Spleen (tissue), 11 donors: ENCODE data around the gene PRKG2. TPM values are rescaled to one million over a fixed set of nuclear protein-coding genes. Genes with fewer than 3 reads are reported as not detected.

ENCODE experiments used
- DNase-seq: peaks from one replicate; pipeline ENCODE4 v3.0.0-alpha.2; 2020
- H3K27ac ChIP-seq, 8 donors: fragments of 200-600 bp; sonication (generic) in 7 of 8; 1 replicate in 4 of 8; 2 replicates in 4 of 8; pipeline versions ENCODE4 v1.5.0 to v1.8.0; 2016 to 2021; ENCODE audit warnings: inconsistent platforms in 4 of 8, mild to moderate bottlenecking in 4 of 8, moderate library complexity in 1 of 8
- H3K27me3 ChIP-seq, 7 donors: fragments of 200-600 bp; sonication (generic) in 6 of 7; replicated peaks in 1 of 7; 1 replicate in 4 of 7; 2 replicates in 3 of 7; pipeline versions ENCODE4 v1.5.0 to v1.8.0; 2016 to 2021; ENCODE audit warnings: inconsistent platforms in 3 of 7, mild to moderate bottlenecking in 1 of 7
- H3K36me3 ChIP-seq, 6 donors: fragments of 200-600 bp; sonication (generic) in 5 of 6; 1 replicate in 4 of 6; 2 replicates in 2 of 6; pipeline versions ENCODE4 v1.5.0 to v1.8.0; 2016 to 2021; ENCODE audit warnings: inconsistent platforms in 2 of 6
- H3K4me1 ChIP-seq, 6 donors: fragments of 200-600 bp; sonication (generic) in 5 of 6; 1 replicate in 3 of 6; 2 replicates in 3 of 6; pipeline versions ENCODE4 v1.5.0 to v1.8.0; 2016 to 2021; ENCODE audit warnings: inconsistent platforms in 3 of 6
- H3K4me3 ChIP-seq, 8 donors: fragments of 200-600 bp; sonication (generic) in 7 of 8; 1 replicate in 4 of 8; 2 replicates in 4 of 8; pipeline versions ENCODE4 v1.5.0 to v1.8.0; 2016 to 2021; ENCODE audit warnings: inconsistent platforms in 4 of 8, mild to moderate bottlenecking in 4 of 8, moderate library complexity in 2 of 8
- H3K9me3 ChIP-seq, 8 donors: fragments of 200-600 bp; sonication (generic) in 7 of 8; 1 replicate in 4 of 8; 2 replicates in 4 of 8; pipeline versions ENCODE4 v1.5.0 to v1.8.0; 2016 to 2021; ENCODE audit warnings: inconsistent platforms in 4 of 8
- POLR2A ChIP-seq, 3 donors: fragments of 450-650 bp; IDR thresholded peaks; one replicate each; pipeline ENCODE4 v1.5.1; 2017; ENCODE audit warnings: antibody characterized with exemption in 3 of 3, mild to moderate bottlenecking in 1 of 3
- POLR2AphosphoS5 ChIP-seq, 3 donors: sonication (generic); formaldehyde crosslinking; IDR thresholded peaks; one replicate each; pipeline ENCODE4 v1.5.1; 2017; ENCODE audit warnings: antibody characterized with exemption in 3 of 3
- WGBS, 5 donors: extraction: QIAGEN DNeasy Blood & Tissue Kit in 3 of 5; methylation state at CpG; one replicate each; pipeline versions ENCODE4 v1.1.5 to v1.1.7; 2013 to 2018; 5-methylcytosine and 5-hydroxymethylcytosine counted together
- intact Hi-C: fragments of 100-400 bp; cut with DNase I; formaldehyde crosslinking; loops from one replicate; pipeline ENCODE4 v1.15.0; 2023; ENCODE audit warnings: low total_unique reads
- polyA plus RNA-seq, 3 donors: library from polyadenylated mRNA; stranded (reverse); fragments of 200-250 nt; gene quantifications; one replicate each; pipeline ENCODE4 v1.2.1, GENCODE V29; 2013
- total RNA-seq, 7 donors: library from RNA; depleted of rRNA in 3 of 7; stranded (reverse); fragments of >200 nt in 3 of 7; fragmentation: NEBNext Ultra II Directional in 4 of 7; extraction: Animal tissue kit (Norgen Biotek cat#: 25700) in 4 of 7; gene quantifications; one replicate each; pipeline versions ENCODE4 v1.1.0 to v1.2.1, GENCODE V29; 2016 to 2021
- TF ChIP-seq, protein P1 (sequence below), 11 experiments: fragments of 200-600 bp in 7 of 11; fragments of 450-650 bp in 4 of 11; sonication (generic) in 4 of 11; IDR thresholded peaks in 8 of 11; conservative IDR thresholded peaks in 3 of 11; 1 replicate in 7 of 11; 2 replicates in 4 of 11; pipeline versions ENCODE4 v1.4.0 to v1.8.0; 2016 to 2021; ENCODE audit warnings: antibody characterized with exemption in 11 of 11, inconsistent platforms in 4 of 11, mild to moderate bottlenecking in 1 of 11
- donor health status: healthy with polysubstance abuse.
- donor health status: DM: no; HTN: no; CAD: no; lungs with moderate emphysema.
- donor health status: DM: no; HTN: no; CAD: no.
- donor health status: Bipolar disorder and iron deficiency.
- donor health status: healthy.
- donor health status: DM: no; HTN: no; CAD: no.
- donor health status: DM: yes; HTN: yes; CAD: no.

The PRKG2 gene
- total and polyA plus RNA-seq, 10 donors, result 0.06 to 0.51 (median 0.29) TPM

DNA sequence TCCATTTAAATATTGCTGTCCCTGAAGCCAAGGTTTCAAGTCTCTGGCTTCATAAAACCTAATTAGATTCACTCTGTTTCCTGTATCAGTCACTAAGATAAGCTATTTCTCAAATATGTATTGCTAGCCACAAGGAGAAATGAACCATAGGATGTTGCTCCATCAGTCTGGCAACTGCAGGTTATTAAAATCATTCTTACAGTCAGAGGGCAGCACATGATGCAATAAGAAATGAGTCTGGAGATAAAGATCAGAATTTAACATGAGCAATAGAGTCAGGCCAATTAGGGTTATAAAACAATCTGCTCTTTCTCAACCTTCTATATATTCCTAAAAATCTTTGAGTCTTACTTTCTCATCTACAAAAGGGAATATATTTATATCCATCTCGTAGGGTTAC, 7.2 kb downstream of the PRKG2 start:
- intact Hi-C loops, result no loop called here
- H3K27ac ChIP-seq, result no peak overlapping the region
- no peaks in the 10 kb centered on the region for H3K9me3 ChIP-seq
- H3K36me3 ChIP-seq, result no peaks in the 10 kb centered on the region
- no peak overlapping the region for H3K4me3 ChIP-seq
- TF ChIP-seq, protein P1, sequence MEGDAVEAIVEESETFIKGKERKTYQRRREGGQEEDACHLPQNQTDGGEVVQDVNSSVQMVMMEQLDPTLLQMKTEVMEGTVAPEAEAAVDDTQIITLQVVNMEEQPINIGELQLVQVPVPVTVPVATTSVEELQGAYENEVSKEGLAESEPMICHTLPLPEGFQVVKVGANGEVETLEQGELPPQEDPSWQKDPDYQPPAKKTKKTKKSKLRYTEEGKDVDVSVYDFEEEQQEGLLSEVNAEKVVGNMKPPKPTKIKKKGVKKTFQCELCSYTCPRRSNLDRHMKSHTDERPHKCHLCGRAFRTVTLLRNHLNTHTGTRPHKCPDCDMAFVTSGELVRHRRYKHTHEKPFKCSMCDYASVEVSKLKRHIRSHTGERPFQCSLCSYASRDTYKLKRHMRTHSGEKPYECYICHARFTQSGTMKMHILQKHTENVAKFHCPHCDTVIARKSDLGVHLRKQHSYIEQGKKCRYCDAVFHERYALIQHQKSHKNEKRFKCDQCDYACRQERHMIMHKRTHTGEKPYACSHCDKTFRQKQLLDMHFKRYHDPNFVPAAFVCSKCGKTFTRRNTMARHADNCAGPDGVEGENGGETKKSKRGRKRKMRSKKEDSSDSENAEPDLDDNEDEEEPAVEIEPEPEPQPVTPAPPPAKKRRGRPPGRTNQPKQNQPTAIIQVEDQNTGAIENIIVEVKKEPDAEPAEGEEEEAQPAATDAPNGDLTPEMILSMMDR (IDR thresholded peaks at IDR 0.05 in 8 of 11, conservative IDR thresholded peaks at IDR 0.05 in 3 of 11), result no peak
- TF ChIP-seq POLR2A (IDR thresholded peaks at IDR 0.05) (no peak), POLR2AphosphoS5 (IDR thresholded peaks at IDR 0.05) (no peak)
- DNase-seq, result no peak
- WGBS, 5 donors, result 44 to 79% (median 54%) methylated on average over 1 of the region's 1 CpG
- H3K4me1 ChIP-seq, result no peaks in the 10 kb centered on the region
- peaks cover 0 to 27% (median 3%) of the 10 kb centered on the region in 7 donors for H3K27me3 ChIP-seq

- peaks cover 0 to 16% (median 0%) of the 10 kb centered on the region in 7 donors for H3K27me3 ChIP-seq
- DNase-seq, result no peak
- no peaks in the 10 kb centered on the region for H3K36me3 ChIP-seq
- TF ChIP-seq, protein P1 (IDR thresholded peaks at IDR 0.05 in 8 of 11, conservative IDR thresholded peaks at IDR 0.05 in 3 of 11), result no peak
- no peak for TF ChIP-seq POLR2AphosphoS5 (IDR thresholded peaks at IDR 0.05)
- intact Hi-C loops, result no loop called here
- H3K4me1 ChIP-seq, result no peaks in the 10 kb centered on the region
- no peak overlapping the region for H3K4me3 ChIP-seq
- WGBS, 5 donors, result 68 to 95% (median 79%) methylated on average over 2 of the region's 2 CpGs
- no peak overlapping the region for H3K27ac ChIP-seq
- no peaks in the 10 kb centered on the region for H3K9me3 ChIP-seq
These were observed 9.7 kb downstream of the PRKG2 start for GRCh38 chr4:81205302-81205701.

DNA sequence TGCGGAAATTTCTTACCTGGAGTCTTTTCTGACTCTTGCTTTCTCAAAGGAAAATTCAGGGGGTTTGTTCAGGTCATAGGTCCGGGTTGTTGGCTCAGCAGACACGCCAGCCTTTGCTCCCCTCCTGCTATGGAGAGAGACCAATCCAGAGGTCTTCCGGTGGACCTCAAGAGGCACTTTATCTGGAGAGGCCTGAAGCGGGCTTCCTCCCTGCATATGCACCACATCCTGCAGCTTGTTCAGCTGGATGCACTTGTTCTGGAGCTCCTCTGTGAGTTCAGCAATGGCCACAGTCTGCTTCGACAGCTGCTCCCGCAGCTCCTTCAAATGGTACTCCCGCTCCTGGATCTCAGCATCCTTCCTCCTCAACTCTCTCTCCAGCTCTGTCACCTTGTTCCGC, 10.5 kb downstream of the PRKG2 start:
- Histone ChIP-seq H3K4me1 (no peaks in the 10 kb centered on the region), H3K27ac (no peak overlapping the region), H3K4me3 (no peak overlapping the region), H3K36me3 (no peaks in the 10 kb centered on the region), H3K9me3 (no peaks in the 10 kb centered on the region), H3K27me3 (peaks cover 0 to 16% (median 0%) of the 10 kb centered on the region in 7 donors)
- DNase-seq, result no peak
- intact Hi-C loops, result no loop called here
- TF ChIP-seq, protein P1 (IDR thresholded peaks at IDR 0.05 in 8 of 11, conservative IDR thresholded peaks at IDR 0.05 in 3 of 11), result no peak
- TF ChIP-seq POLR2AphosphoS5 (IDR thresholded peaks at IDR 0.05) (no peak), POLR2A (IDR thresholded peaks at IDR 0.05) (no peak)
- WGBS, 5 donors, result 49 to 74% (median 56%) methylated on average over 9 of the region's 9 CpGs

DNA sequence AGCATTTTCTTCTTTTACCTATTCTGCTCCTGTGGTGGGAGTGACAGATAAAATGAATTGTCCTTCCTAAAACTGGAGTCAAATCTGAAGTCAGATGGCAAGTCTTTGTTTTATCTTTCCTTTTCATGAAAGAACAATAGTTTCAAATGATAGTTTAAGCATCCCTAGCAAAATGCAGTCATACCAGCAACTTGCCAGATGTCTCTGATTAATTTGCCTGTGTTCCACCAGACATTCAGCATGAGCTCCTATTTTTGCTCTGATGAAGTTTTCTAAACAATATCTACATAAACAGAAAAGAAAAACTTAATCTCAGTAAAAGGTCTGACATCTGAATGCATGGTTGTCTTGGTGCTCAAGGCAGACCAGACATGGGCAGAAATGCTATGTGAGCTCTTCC, 15.2 kb downstream of the PRKG2 start:
- Histone ChIP-seq H3K27ac (no peak overlapping the region), H3K27me3 (no peaks in the 10 kb centered on the region), H3K36me3 (no peaks in the 10 kb centered on the region), H3K4me1 (no peaks in the 10 kb centered on the region), H3K9me3 (no peaks in the 10 kb centered on the region), H3K4me3 (no peak overlapping the region)
- DNase-seq, result no peak
- TF ChIP-seq POLR2A (IDR thresholded peaks at IDR 0.05) (no peak), POLR2AphosphoS5 (IDR thresholded peaks at IDR 0.05) (no peak)
- TF ChIP-seq, protein P1 (IDR thresholded peaks at IDR 0.05 in 8 of 11, conservative IDR thresholded peaks at IDR 0.05 in 3 of 11), result no peak
- intact Hi-C loops, result no loop called here
